Jurkat, Clone E6-1 (cell line): ENCODE results near the gene LCP1.

ENCODE experiments used
- DNase-seq: peaks from one replicate; pipeline ENCODE4 v3.0.0-alpha.2; 2011; ENCODE audit warnings: low read depth, low spot score
- H3K4me3 ChIP-seq: 2 replicates; pipeline ENCODE4 v1.5.1; 2011; ENCODE audit warnings: mild to moderate bottlenecking, low read length, control low read depth, moderate library complexity

Gene LCP1

DNA sequence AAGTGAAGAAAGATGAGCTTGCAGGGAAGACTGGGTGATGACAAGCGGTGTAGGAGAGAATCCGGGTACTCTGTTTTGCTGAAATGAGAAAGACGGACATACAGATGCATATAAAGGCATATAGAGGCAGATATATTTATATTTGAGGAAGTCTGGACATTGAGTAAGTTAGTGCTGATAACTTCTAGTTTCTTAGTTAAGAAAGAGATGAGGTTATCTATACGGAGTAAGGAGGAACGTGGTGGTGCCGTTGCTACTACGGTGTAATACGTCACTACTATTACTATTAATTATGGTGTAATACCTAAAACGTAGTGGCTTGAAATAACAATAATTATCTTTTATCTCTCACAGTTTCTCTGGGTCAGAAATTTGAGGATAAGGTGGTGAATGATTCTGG is 67.4 kb downstream of the LCP1 start:
- no peak for DNase-seq

DNA sequence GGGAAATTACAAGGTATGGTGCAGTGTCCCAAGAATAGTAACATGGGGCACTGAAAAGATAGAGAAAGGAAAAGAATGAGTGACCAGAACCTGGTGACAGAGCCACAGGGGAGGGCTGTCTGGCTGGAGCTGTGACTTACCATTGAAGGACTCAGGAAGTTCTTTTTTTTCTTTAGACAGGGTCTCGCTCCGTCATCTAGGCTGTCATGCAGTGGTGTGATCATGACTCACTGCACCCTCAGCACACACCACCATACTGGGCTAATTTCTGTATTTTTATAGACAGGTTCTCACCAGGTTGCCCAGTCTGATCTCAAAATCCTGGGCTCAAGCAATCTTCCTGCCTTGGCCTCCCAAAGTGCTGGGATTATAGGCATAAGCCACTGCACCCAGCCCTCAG is 68.4 kb downstream of the LCP1 start:
- no peak overlapping the region for H3K4me3 ChIP-seq
- DNase-seq = no peak

More for the DNA sequence above, 67.4 kb downstream of the LCP1 start:
- H3K4me3 ChIP-seq = no peak overlapping the region

DNA sequence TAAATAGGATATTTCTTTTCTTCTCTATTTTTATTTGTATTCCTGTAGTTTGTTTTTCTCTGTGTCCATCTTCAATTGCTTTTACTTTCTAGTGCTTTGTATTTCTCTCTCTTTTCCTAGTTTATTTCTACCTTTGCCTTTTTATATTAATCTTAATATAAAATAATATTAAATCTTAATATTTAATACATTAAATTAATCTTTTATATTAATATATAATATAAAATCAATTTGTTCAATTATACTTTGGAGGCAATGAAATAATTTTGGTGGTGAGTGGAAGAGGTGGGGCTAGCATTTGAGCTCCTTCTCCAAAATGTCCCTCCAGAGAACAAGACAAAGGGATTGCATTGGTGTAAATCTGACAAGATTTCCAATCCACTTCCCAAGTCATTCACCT is 70.8 kb downstream of the LCP1 start:
- no peak for DNase-seq
- H3K4me3 ChIP-seq = no peak overlapping the region

DNA sequence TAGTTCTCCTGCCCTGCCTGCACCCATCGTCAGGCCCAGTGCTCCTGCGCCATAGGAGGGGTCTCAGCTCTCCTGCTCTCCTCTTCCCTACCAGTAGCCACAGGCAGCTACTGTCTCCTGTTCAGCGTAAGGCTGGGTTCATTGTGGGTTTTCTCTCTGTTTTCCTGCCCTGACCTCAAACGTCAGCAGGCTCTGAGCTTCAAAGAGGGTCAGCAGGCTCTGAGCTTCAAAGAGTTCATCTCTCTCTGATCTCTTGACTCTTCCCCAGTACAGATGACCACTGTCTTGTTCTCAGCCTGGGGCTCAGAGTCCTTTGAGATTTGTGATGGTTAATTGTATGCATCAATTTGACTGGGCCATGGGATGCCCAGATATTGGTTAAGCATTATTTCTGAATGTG is 72.5 kb downstream of the LCP1 start:
- no peak for DNase-seq
- H3K4me3 ChIP-seq = no peak overlapping the region

DNA sequence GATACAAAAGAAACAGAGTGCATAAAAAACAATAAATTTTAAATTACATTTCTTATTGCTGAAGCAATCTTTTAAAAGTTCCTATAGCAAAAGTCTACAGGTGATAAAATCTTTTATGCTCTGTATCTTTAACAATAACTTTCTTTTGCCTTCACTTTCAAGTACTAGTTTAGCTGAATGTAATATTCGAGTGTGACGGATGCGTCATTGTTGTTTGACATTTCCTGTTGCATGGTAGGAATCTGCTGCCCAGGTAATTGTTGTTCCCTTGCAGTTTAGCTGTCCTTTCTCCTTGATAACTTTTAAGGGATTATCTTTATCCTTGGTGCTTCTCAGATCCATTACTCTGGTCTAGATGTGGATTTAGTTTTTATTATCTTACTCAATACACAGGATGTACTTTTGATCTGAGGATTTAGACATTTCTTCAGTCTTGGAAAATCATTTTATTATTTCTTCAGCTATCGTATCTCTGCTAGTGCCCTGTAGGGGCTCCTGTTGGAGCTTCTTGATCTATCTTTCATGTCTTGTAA is 75.1 kb downstream of the LCP1 start:
- no peak for DNase-seq

DNA sequence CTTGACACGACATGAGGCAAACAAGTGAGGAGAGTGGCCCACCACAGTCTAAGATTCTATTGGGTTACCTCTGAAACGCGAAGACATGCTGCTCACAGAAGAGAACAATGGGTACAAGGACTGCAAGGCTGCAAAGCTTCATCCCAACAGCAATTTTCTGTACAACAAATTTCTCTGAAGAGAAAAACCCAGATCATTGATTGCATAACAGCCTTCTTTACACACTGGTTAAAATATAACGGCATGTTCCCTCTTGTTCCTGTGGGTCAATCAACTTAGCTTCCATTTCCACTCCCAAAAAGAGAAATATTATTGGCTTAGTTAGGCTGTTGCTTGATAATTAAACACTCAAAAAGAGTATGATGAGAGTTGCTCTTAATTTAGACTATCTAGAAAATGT is 77.1 kb downstream of the LCP1 start, which contains the start of gene CPB2:
CPB2 (minus strand) TSS at position 166 of the 400 bp plus-strand sequence; CDS start at position 142, 24 bp downstream.
- H3K4me3 ChIP-seq = no peak within 1 kb of the TSS
- no peak for DNase-seq

More for the DNA sequence above, 75.1 kb downstream of the LCP1 start:
- no peak overlapping the region for H3K4me3 ChIP-seq

DNA sequence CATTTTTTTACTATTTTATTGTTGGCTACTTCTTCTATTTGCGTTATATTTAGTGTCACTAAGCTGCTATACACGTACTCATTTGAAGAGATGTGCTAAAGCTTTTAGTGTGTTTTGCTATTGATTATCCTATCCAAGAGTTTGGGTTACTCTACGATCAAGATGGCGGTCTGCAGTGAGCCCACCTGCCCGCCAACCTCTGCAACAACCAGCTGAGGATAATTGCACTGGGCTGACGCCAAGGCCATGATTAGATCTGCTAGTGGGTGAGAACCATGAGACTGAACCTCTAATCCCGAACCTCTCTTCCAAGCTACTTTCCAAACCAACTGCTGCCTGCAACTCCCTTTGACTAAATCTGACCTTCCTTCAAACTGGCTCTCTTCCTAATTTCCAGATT is 78.9 kb downstream of the LCP1 start:
- DNase-seq = no peak
- no peak overlapping the region for H3K4me3 ChIP-seq

DNA sequence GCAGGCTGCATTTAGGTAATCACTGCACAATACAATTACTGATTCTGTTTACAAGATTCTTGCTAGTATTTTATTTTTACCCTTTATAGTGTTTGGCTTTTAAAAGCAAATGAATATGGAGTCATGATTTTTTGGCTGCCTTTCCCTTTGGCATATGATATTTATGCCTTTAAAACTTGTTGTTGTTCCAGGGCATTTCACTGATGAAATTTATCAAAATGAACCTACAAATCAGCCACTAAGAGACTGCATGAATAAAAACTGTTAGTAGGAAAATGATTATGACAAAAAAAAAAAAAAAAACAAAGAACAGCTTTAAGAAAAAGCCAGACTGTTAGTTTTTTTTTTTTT is 79.7 kb downstream of the LCP1 start:
- no peak overlapping the region for H3K4me3 ChIP-seq
- DNase-seq = no peak

DNA sequence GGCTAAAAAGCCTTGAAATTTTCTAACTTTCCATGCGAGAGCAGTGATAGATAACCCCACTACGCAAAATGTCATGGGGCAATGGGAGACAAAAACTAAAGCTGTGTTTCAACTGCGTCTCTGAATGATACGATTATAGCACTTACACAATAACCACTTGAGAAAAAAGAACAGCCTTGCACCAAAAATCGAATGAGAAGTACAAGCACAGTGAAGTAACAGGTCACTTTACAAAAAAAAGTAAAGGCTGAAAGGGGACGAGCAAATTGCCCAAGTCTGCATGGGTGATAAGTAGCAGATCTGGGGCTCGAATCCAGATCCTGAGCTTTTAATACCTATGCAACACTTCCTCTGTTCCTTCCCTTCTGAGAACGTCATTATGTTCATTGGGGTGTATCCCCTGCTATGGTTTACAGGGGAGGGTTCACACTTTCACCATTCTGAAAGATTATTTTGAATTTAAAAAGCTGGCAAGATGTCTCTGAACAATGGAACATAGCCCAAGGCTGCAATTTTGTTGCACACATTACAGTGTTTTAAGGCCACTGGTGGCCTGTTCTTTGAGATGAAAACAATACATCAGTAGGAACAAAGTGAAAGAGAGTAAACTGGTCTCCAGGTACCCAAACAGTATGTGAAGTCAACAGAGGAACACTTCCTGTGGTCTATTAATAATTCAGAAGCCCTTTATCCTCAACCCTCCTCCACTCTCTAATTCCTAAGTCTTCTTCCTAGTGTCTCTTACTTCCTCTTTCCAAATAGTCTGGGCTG is 80.3 kb downstream of the LCP1 start:
- H3K4me3 ChIP-seq = no peak overlapping the region

DNA sequence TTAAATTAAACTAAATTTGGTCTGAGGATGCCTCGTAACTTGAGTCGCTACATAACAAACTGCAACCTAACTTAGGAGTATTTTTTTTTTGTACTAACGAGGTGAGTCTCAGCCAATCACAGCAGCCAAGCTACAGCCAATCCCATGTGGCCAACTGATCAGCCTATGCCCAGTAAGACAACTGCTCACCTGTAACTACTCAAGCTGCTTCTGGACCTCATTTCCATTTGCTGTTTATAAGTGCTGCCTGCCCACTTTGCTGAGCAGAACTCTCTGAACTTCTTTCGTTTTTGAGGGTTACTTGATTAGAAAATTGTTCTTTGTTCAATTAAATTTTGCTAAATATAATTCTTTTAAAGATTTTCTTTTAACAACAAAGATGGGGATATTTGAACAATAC is 81.0 kb downstream of the LCP1 start:
- no peak for DNase-seq
- no peak overlapping the region for H3K4me3 ChIP-seq

More for the DNA sequence above, 80.3 kb downstream of the LCP1 start:
- DNase-seq = no peak

DNA sequence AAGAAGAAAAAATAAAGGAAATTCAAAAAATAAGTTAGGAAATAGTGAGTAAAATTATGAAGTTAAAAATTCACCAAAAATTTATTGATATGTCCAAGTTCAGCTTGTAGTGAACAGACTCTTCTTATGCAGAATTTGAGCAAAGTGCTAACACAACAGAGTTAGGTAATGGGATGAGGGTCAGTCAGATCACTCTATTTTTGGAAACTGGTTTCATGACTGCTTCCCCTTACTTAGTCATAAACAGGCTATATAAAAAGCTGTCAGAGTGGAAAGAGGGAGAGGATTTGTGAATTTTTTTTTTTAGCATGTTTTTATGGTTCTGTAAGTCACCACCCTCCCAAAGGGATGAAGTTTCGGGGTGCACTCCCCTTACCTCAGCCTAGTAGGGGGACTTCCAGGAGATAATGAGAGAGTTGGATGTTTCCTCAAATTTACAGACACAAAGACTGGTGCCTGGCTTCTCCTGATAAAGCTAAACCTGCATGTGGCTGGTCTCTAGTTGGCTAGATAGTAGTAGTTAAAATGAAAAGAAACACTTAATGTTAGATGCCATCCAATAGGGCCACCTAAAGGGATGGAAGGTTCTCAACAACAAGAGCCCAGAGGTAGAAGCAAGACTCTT is 81.7 kb downstream of the LCP1 start:
- H3K4me3 ChIP-seq = no peak overlapping the region
- no peak for DNase-seq

DNA sequence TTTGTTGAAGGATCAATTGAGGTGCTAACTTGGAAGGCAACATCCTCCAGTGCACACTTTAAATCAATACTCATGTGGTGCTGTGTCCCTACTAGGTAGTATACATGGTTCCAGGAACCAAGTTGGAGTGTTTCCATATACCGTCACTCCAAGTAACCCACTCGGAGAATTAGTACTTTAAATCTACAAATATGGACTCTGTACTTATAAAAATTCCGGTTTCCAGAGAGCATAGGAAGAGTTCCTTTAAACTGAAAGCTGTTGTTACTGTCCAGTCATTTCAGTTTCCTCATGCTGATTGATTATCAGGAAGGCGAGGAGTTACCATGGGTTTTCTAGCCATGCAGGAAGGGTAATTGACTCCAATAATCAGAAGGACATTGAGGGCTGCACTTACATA is 84.3 kb downstream of the LCP1 start:
- H3K4me3 ChIP-seq = no peak overlapping the region
- no peak for DNase-seq

DNA sequence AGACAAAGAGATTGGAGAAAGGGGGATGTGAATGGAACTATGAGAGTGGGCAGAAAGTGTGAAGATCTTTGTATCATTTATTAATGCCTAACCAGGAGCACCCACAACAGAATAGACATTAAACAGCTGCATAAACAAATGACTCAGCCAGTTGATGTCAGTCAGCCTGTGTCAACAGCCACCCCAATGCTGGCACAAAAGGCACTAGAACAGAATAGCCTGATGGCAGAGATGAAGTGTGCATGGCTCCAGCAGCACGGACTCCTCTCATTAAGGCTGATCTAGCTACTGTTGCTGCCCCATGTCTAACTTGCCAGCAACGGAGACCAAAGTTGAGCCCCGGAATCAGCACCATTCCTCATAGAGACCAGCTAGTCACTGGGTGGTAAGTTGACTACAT is 85.0 kb downstream of the LCP1 start:
- H3K4me3 ChIP-seq = no peak overlapping the region
- no peak for DNase-seq

DNA sequence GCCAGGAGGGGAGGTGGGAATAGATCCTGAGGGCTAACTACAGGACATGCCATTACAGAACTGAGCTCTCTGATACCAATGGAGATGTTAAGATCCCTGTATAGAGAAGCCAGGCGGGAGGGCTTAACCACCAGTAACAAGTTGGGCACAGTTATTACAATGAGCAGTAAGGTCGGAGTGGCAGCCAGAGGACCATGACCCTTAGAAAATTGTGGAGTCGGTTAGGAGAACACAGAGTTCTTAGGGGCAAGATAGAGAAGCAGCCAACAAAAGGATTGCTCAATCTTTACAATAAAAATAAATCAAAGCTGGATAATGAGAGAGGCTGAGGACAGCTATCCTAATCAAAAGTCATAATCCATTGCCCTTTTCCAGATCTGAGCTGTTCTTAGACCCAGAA is 87.5 kb downstream of the LCP1 start:
- H3K4me3 ChIP-seq = no peak overlapping the region
- DNase-seq = no peak

DNA sequence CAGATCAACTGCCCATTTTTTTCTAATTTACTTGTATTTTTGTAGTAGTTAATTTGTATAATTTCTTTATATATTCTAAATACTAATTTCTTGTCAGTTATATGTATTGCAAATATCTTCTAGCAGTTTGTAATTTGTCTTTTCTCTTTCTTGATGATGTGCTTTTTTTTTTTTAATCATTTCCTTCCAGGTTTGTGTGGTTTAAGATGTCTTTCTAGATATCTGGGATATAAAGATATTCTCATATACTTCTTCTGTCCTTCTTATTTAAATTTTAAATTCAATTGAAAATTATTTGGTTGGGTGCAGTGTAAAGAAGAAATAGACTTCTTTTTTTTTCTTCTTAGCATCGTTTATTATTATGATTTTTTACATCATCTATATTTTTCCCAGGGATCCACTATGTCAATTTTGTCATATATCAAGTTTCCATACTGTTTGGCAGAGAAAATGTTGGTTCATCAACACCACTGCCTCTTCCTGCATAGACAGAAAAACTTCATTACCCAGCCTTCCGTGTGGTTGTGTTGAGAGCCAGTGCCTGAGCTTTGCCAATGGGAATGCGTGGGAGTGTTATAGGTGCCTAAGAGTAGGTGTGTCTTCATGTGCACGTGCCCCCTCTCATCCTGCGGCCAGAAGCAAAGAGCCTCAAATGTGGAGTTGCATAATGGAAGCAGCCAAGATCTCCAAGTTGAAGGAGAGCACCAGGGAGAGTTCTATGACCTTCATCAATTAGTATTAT is 93.0 kb downstream of the LCP1 start:
- DNase-seq = no peak
- H3K4me3 ChIP-seq = no peak overlapping the region

DNA sequence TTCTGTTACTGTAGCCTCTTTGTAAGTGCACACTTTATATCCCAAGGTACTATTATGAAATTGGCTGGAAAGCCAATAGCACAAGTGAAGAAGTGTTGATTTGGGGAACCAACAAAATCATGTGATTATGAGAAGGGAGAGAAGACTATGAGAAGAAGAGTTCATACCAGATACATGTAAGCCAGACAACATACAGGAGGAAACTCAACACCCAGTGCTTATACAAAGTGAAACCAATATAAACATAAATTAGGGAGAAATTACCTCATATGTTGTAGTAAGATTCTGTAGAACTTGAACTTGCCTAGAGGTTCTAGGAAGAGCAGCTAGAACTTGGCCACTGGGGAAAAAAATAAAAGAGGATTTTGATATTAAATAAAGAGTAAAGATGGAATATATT is 94.5 kb downstream of the LCP1 start:
- no peak for DNase-seq
- H3K4me3 ChIP-seq = no peak overlapping the region

DNA sequence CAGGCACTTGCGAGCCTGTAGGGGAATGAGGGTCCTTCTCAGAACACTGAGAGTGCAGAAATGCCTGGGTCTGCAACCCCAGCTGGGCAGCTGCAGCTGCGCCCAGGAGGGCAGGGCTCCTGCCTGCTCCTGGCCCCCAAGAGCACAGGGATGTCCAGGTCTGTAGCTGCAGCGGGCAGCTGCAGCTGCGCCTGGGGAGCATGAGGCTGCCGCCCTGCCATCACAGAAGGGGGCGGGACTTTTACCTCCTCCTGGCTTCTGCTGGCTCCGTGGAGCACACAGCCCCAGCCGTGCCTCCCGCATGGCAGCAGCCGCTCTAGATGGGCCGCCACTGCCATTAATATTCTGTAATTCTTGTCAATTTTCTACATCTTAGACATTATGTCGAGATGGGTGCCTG is 95.0 kb downstream of the LCP1 start:
- no peak for DNase-seq
- no peak overlapping the region for H3K4me3 ChIP-seq

DNA sequence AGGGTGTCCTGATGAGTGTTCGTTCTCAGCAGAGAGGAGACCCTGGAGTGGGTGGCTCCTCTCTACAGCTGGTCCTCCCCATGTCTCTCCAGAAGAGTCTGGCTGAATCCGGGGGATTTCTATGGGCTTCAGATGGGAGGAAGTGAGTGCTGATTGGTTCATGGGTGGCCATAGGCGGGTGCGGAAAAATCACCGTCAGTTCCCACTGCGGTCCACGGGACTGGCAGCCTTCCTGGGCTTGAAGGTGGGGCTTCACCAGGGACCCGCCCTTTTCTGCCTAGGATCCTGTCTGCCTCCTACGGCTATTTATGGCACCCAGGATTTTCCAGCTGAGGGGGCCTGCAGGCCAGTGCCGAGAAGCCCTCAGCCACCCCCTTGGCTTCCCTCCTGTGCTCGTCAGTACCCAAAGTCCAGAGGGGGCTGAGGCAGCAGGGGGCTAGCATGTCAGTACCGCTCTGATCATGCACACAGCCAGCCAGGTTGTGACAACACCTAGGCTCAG is 95.5 kb downstream of the LCP1 start:
- DNase-seq = no peak
- H3K4me3 ChIP-seq = no peak overlapping the region

DNA sequence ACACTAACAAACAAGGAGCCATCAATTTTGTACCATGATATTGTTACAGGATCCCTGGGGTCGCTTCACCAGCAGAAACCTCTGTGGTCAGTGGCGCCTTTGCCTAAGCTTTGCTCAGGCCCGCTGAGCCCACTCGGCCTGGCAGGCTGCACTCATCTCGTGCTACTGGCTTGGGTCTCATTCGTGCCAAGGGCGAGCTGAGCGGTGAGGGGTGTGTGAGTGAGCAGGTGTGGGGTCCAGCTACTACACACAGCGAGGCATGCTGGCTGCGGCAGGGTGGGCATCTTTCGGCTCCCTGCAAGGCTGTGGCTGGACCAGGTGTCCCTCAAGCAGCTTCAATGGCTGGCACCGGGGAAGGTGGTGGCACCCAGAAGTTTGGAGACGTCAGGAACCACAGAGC is 96.2 kb downstream of the LCP1 start:
- DNase-seq = no peak
- no peak overlapping the region for H3K4me3 ChIP-seq

DNA sequence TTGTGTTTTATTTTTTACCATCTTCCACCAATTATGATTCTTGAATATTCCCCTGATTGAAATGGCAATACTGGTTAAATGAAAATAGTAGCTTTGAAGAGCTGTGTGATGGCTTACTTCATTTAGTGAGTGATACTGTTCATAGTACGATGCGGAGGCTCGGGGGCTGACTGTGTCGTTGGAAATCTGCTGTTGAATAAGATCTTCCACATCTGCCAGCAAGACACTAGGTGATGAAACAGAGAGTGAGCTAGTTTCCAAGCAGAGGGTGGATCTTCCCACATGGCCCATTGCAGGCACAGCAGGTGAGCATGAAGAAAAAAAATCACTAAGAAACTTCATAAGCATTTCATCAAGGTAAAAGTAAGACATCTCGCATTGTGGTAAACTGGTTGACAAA is 99.7 kb downstream of the LCP1 start:
- H3K4me3 ChIP-seq = no peak overlapping the region
- DNase-seq = no peak
